Stimulated activated CD4-positive, alpha-beta T cell treated with anti-CD3 and anti-CD28 coated beads, Interleukin-12 subunit alpha, Interleukin-12 subunit beta, amount 100 ng/mL, for 4 hours (primary cell): Measurements from ENCODE around the gene HSD17B3.
A peak's percentile ranks its signal among the peaks of the same experiment; 100 is the strongest.
"Not testable (repeated sequence)": the region's sequence is repeated elsewhere in the genome, so short reads cannot be mapped to it uniquely, and the experiment has no call there.

Experiments used
- DNase-seq: peaks from one replicate; pipeline ENCODE4 v3.0.0-alpha.2; 2020

The HSD17B3 gene

DNA sequence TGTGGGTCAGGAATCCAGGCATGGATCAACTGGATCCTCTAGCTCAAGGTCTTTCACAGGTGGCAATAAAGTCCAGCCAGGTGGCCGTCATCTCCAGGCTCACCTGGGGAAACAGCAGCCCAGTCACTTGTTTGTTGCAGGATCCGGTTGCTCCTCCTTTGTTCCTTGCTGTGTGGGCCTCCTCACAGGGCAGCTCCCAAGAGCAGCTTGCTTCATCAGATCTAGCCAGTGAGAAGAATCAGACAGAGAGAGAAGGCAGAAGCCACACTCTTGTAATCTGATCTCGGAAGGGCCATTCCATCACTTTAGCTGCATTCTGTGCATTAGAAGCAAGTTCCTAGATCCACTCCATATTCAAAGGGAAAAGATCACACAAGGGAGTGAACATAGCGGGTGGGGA, 3.2 kb upstream of the HSD17B3 start:
- DNase-seq, result no peak

DNA sequence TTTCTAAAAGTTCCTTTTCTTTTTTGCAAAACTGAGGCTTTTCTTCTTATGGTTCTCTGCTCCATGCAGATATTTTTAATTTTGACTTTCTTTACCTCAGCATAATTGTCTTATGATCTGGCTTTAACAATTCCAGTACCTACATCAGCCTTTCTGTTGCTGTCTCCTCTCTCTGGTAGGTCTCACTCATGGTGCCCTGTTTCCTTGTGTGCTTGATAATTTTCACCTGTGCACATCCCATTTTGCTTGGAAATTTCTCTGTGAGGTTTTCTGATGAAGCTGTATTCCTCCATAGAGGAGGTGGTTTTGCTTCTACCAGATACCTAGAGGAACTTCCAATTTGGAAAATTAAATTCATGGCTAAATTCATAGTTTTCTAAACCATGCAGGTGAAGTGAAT, 2.3 kb upstream of the HSD17B3 start:
- no peak for DNase-seq

DNA sequence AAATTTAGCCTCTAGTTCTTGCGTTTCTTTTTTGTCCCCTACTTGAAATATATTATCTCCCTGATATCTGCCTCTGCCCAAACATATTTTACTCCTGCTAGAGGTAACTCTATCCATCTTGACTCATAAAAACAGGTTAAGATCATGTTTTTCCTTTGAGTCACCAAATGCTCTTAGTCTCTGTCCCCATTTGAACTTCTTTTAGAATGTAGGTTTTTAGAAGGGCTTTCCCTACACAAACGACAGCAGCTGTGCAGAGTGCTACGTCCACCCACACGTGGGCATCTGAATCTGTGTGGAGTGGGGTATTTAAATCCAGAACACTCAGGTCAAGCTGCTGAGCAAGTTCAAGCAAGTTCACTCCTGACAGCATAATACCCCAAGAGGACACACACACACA, 2.2 kb downstream of the HSD17B3 start:
- DNase-seq, result no peak

DNA sequence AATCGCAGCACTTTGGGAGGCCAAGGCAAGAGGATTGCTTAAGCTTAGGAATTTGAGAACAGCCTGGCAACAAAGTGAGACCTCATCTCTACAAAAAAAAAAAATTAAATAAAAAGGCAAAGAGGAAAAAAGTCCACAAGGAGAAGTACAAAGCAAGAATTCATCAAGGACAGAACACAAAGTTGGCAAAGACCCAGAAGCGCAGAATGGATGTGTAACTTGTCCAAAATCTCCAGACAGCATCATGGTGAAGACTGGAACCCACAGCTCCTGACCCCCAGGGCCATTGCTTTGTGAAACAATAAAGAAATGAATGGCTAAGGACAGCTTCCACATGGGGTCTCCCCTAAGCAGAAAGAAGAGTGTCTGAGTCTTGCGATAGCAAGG, 7.8 kb downstream of the HSD17B3 start:
- DNase-seq, result no peak

DNA sequence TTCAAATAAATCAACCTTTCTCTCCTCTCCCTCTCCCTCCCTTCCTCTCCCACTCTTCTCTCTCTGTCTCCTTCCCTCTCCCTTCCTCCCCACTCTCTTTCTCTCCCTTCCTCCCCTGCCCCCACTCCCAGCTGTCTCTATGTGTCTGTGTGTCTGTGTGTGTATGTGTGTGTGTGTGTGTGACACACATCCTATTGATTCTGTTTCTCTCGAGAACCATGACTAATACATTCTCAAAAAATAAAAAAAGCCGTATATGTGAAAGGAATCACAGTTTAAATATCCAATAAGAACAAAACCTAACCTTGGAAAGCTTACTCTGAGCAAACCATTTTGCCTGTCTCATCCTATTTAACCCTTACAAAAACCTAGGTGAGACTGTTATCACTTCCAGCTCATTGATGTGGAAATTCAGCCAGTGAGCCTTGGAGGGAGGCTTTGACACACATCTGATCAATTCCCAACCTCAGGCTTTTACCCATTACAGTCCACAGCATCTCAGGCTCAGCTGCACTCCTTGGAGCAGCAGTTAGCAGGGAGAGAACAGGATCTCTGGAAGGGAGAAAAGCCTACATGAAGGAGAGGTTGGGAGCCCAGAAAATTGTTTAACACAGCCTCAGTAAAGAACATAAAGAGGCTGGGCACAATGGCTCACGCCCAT, 8.3 kb downstream of the HSD17B3 start:
- DNase-seq, result no peak

DNA sequence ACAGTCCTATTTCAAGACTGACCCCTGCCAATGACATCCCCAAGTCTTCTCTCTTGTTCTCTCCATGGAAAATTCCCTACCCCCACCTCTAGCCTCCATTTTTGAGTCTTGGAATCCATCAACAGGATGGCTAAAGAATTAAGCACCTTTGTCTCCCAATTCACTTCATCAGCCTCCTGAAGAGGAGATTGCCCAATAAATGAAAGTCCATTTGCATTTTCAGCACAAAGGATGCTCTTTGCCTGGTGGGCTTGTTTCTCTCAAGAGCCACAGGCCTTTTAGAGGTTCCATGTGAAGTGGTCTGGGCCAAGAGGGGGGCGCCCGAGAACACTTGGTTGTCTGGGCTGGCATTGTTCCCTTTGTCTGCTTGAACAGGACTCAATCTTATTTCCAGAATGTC, 12.6 kb downstream of the HSD17B3 start:
- no peak for DNase-seq

DNA sequence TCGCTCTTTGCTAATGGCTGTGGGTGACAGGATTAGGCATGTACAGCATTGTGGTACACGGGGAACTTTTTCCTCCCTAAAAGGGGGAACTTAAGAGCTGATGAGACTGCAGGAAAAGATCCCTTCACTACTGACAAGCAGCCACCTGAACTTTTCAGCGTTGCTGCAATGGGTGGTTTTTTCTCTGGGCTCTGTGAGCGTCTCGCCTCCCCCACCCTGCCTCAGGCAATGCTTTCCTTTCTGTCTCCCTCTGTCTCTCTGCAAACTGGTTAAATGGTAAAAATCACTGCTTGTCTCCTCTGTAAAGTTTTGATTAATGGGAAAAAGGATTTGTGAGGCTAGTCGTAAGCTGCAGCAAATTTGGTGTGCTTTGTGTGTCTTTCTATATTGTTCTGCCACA, 20.3 kb downstream of the HSD17B3 start:
- DNase-seq, result no peak

DNA sequence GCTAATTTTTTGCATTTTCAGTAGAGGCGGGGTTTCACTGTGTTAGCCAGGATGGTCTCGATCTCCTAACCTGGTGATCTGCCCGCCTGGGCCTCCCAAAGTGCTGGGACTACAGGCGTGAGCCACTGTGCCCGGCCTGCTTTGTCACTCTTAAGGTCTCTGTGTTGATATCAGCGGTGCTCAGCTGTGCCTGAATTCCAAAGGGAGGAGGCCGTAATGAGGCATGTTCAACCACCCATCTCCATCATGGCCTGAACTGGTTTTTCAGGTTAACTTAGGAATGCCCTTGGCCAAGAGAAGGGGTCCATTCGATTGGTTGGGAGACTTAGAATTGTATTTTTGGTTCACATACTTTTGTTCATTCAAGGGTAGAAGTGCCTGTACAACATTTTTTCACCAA, 22.0 kb downstream of the HSD17B3 start:
- no peak for DNase-seq

DNA sequence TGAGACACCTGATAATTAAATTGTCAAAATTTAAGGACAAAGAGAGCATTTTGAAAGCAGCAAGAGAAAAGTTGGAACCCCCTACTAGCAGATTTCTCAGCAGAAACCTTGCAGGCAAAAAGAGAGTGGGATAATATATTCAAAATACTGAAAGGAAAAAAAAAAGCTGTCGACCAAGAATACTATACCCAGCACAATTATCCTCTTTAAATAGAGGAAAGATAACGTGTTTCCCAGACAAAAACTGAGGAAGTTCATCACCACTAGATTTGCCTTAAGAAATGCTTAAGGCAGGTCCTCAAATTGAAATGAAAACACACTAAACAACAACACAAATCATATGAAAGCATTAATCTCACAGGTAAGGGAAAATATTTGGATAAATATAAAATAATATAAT, 27.0 kb downstream of the HSD17B3 start:
- no peak for DNase-seq

DNA sequence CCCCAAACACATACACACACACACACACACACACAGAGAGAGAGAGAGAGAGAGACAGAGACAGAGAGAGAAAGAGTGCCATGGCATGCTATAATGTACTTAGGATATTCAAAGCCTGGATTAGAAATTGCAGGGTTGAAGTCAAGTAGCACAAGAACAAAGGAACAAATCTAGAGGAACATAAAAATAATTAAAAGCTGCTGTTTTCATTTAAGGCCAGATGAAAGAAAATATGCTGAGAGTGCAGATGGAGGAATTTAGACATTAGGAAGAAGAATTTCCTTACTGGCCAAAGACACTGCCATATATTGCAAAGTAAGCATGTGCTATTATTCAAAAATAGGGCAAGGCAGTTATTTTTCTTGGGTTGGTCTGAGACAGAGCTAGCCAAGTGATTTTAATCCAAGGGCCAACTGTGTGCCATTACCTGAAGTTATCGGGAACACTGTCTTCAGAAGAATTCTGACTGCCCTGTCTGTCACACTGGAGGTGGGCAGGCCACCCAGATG, 31.7 kb downstream of the HSD17B3 start:
- DNase-seq, result no peak

DNA sequence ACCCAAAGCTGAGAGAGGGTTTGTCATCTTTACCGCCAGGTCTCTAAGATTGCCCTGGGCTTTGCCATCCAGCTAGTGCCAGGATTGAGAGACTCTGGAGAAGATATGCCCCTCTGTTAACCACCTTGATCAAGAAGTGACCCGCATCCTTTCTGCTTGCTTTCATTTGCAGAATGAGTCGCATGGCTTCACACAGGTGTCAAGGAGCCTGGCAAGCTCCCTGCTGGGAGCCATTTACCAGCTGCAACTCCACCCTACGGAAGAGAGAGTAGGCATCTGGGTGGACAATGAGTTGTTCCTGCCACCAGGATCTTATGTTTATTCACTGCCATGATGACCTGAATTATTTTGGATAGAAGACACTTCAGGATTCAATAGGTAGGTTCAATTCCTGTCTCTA, 43.0 kb downstream of the HSD17B3 start:
- DNase-seq, result no peak

DNA sequence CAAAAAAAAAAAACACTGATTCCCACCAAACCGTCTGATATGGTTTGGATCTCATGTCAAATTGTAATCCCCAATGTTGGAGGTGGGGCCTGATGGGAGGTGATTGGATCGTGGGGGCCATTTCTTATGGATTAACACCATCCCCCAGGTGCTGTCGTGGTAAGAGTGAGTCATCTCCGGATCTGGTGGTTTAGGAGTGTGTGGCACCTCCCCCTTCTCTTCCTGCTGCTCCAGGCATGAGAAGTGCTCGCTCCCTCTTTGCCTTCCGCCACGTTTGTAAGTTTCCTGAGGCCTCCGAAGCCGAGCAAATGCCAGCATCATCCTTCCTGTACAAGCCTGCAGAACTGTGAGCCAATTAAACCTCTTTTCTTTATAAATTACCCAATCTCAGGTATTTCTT, 45.2 kb downstream of the HSD17B3 start:
- DNase-seq, result no peak

DNA sequence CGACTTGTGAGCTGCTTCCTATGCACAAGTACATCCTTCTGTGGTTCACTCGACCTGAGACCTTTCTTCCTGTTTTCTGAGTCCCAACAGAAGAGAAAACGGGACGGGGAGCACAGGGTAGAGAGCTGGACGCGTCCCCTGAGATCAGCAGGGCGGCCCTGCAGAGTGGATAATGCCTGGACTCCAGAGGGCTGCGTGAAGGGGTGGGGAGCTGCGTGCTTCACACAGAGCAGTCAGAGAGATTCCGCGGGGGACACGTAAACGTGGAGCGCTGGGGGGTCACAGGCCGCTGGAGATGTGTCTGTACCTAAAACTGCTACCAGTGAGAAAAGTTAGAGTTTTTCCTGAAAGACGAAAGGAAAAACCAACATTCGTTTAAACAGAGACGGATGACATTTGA, 46.3 kb downstream of the HSD17B3 start:
- no peak for DNase-seq

DNA sequence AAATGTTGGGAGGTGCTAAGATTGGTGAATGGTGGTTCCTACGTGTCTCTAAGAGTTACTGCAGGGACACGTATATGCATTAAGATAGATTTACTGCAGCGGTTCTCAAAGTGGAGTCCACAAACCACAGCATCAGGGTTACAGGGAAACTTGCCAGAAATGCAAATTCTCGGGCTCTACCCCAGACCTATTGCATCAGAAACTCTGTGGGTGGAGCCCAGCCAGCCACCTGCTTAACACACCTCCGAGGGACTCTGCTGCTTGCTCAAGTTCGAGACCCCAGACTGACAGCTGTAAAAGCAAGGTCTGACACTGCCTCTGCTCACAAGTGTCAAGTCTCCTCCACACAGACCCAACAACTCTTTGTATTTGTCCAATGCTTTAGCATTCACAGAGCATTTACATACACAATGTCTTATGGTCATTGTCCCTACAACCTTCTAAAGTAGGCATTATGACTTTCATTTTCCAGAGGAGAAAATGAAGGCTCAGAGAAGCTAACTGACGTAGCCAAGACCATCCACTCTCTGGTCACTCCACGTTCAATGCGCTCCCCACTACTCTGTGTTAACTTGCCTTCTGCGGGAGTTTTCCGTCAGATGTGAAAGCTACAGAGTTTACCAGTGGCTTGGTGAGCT, 48.8 kb downstream of the HSD17B3 start:
- DNase-seq, result no peak

DNA sequence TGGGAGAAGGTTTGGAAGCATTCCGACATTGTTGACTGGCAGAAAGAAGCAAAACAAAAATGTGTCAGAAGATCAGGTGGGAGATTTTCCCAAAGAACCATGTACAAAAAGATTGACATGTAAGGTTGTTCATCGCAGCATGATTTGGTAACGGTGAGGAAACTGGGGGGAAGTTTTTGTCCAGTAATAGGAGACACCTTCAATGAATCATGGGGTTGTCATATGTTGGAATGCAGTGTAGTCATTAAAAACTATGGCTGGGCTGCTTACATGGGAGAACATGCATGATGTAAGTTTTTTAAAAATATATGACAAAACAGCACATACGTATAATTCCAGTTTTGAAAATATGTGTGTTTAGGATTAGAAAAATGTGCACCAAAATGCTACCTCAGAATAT, 50.5 kb downstream of the HSD17B3 start:
- DNase-seq, result no peak

DNA sequence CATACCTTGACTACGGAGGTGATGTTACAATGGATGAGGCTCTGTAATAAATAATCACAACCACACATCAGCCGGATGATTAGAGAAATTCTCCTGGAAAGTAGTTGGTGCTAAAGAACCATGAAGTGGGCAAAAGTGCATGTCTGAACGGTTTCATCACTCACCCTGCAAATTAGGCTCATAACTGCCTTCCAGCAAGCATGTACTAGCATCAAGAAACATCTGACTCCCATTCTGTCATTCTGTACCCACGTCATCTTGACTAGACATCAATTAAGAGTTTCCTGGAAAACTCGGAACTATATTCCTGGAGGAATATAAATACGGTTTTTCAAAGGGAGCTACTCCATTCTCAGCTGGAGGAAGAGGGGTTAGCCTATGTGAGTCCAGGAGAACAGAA, 52.2 kb downstream of the HSD17B3 start:
- DNase-seq, result no peak

DNA sequence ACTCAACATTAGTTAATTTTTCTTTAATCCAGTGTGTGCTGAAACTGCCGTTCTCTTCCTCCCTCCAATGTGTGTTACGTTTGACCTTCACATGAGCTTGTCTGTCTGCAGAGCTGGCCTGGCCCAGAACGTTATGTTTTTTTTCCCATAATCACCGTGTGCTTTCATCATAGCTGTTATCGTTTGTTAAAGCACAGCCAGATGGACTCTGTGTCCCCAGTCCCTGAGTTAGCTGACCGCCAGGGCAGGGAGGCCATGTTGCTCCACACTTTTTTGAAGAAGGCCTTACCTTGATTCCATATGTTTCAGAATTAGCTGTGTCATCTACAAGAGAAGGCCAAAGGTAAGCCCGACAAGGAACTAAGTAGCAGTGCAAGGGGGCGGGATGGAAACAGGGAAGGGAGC, 55.7 kb downstream of the HSD17B3 start:
- no peak for DNase-seq

DNA sequence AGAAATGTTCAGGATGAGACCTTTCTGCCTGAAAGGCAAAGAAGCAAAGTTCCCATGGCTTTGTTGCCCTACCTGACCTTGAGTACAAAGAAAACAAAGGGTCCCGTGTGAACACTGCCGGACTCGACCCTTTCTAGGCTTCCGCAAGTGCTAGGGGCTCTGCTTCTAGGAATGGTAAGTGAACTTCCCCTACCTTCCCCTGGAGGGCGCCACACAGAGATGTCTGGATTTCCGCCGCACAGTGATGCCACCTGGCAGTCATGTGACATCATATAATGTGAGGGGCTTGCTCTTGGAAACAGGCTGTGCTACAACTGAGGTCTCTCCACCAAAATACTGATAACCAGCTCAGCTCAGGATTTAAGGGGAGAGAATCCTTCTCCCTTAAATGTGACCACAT, 56.6 kb downstream of the HSD17B3 start:
- no peak for DNase-seq

DNA sequence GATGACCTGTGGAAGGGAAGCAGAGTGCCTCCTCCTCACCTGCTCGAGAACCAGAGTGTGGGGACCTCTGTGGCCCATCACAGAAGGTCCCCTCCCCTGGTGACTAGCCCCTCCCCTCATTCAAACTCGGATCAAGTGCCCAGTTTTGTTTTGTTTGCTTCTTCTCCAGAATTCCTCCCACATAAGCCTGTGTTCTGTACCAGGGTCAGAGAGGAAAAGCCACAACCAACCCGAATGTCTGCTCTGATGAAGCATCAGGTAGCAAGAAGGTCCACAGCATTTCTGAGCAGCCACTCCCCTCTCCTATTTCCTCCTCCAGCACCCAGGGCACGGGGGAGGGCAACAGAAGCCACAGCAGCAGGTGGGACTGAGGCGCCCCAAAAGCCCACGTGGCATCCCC, 58.2 kb downstream of the HSD17B3 start:
- DNase-seq, result no peak

DNA sequence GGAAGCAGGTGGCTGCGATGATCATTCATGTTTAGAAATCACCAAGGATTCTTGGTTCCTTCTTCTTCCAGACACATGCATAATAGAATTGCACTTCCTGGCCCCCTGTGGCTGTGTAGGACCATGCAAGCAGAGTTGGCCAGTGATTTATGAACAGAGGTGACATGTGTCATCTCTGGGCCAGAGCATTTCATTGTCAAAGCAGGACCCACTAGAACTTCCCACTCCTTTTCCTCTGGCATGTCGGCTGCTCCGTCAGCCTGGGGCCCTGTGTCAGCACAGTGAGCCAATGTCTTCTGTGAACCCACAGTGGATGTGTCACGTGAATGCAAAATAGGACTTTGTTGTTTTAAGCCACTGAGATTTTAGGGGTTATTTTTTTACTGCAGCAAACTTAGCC, 59.2 kb downstream of the HSD17B3 start:
- no peak for DNase-seq

DNA sequence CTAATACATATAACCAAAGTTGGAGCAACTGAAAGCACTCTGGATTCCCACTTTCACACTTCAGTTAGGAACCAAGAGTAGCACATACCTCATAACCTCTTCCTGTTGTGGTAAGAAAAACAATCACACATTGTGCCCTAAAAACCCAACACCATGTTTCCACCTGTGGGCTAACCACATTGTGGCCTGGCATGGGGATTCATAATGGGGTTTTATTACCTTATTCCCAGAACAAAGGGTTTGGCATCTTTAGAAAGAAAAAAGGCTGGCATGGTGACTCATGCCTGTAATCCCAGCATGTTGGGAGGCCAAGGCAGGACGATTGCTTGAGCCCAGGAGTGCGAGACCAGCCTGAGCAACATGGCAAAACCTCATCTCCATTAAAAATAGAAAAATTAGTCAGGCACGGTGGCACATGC, 60.6 kb downstream of the HSD17B3 start:
- DNase-seq, result no peak

DNA sequence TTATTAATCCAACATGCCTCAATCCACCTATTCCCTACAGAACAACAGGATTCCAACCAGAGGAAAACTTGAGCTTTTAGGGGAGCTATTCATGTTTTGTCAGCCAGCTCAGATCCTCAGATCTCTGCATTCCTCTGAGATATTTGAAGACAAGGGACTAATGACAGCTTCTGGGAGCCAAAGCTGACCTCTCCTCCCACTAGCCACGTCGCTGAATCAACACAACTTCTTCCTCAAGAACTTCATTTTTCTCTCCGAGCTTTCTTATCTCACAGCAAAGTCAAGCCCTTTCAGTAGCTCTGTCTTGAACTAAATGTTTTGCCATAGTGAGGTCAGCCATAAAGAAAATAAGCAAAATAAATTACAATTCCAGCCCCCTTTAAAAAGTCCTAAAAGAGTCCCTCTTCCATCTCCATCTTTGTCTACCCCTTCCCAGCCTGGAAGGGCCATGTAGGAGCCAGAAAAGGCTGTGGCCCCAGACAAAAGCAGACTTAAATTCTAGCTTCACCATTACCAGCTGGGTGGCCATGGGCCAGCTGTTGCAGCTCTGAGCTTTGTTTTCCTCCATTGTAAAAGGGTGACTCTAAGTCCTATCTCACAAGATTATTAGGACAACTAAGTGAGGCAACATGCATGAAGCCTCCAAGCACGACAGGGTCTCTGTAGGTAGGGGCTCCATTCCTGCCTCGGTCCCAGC, 65.0 kb downstream of the HSD17B3 start:
- no peak for DNase-seq

DNA sequence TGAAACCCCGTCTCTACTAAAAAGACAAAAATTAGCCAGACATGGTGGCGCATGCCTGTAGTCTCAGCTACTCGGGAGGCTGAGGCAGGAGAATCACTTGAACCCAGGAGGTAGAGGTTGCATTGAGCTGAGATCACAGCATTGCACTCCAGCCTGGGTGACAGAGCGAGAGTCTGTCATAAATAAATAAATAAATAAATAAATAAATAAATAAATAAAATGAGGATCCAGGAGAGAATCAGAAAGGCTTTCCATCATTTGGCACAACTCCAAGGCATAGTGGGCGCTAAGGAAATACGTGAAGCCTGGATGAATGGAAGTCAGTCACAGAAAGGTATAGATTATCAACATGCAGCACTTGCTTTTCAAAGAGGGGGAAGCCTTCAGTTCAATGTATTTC, 65.6 kb downstream of the HSD17B3 start:
- not testable (repeated sequence) for DNase-seq

DNA sequence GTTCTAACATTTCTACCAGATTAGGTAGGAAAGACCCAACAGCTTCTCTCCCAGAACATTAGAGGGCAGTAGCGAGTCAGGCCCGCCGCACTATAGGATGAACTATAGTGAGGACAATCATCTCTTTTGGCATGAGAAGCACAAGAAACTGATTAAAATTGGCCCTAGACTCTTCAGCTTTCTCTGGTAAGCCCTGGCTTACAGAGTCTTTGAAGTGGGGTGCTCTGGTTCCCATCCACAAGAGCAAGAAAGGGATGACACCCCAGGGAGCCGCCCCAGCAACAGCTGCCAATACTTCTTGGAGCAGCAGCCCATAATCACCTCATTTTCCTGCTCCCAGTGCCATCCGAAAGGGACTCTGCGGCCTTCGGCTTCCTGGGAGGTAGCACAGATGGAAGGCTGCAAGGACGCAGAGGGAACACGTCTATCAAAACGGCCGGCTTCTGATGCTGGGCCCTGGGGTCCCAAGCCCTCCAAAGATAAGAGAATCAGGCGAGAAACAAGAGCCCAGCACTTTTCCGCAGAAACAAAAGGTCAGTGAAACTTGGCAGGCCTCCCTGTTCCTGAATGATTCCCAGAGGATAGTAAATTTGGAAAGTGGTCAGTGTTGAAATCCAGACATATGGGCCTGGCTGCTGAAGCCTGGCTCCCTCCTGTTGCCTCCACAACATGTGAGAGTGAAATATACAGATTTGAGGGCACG, 69.3 kb downstream of the HSD17B3 start:
- DNase-seq, result peak; percentile 17
